Left ventricle myocardium inferior (tissue), 1 donor: ENCODE data around the gene AACS. TPM values are rescaled to one million over a fixed set of nuclear protein-coding genes. Genes with fewer than 3 reads are reported as not detected.
"Not testable (repeated sequence)": the region's sequence is repeated elsewhere in the genome, so short reads cannot be mapped to it uniquely, and the experiment has no call there.

Experiments used
- DNase-seq: peaks from one replicate; pipeline ENCODE4 v3.0.0-alpha.2; 2020
- H3K27ac ChIP-seq: fragments of 200-600 bp; replicated peaks from 2 replicates; pipeline ENCODE4 v1.8.0; 2021
- H3K27me3 ChIP-seq: fragments of 200-600 bp; 2 replicates; pipeline ENCODE4 v1.8.0; 2021; ENCODE audit warnings: low read depth
- H3K36me3 ChIP-seq: fragments of 200-600 bp; 2 replicates; pipeline ENCODE4 v1.8.0; 2021
- H3K4me1 ChIP-seq: fragments of 200-600 bp; 2 replicates; pipeline ENCODE4 v1.8.0; 2021
- H3K4me3 ChIP-seq: fragments of 200-600 bp; 2 replicates; pipeline ENCODE4 v1.8.0; 2021; ENCODE audit warnings: mild to moderate bottlenecking, moderate library complexity
- H3K9me3 ChIP-seq: fragments of 200-600 bp; replicated peaks from 2 replicates; pipeline ENCODE4 v1.8.0; 2021
- intact Hi-C: fragments of 100-400 bp; cut with micrococcal nuclease; formaldehyde crosslinking; loops from one replicate; pipeline ENCODE4 v1.11.0; 2022
- total RNA-seq: library from RNA; stranded (reverse); fragmentation: NEBNext Ultra II Directional; extraction: Animal tissue kit (Norgen Biotek cat#: 25700); gene quantifications from one replicate; pipeline ENCODE4 v1.2.1, GENCODE V29; 2021
- TF ChIP-seq, protein P1 (sequence below): fragments of 200-600 bp; IDR thresholded peaks from 2 replicates; pipeline ENCODE4 v1.8.0; 2021; ENCODE audit warnings: antibody characterized with exemption, mild to moderate bottlenecking, borderline replicate concordance
- donor health status: DM: no; HTN: yes; CAD: no; lungs with severe emphysema.

Gene AACS
- total RNA-seq, 1 donor from 2014 or later = 11.5 TPM

DNA sequence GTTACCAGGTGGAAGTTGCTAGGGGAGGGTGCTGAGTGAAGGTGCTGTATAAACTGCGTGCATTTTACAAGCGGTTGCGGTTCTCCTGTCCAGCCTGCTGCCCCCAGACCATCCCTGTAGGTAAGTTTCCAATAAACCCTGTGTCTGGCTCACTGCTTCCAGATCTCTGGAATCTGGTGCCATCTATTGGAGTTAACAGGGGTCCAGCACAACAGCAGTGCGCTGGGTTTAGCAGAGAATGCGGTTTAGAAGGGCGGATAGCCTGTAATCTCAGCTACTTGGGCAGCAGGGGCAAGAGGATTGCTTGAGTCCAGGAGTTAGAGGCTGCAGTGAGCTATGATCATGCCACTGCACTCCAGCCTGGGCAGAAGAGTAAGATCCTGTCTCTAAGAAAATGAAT lies 4.9 kb downstream of the AACS start:
- Histone ChIP-seq H3K27me3 (no peaks in the 10 kb centered on the region), H3K36me3 (no peaks in the 10 kb centered on the region), H3K27ac (peak overlapping the region; percentile 70), H3K4me1 (peaks cover 39% of the 10 kb centered on the region), H3K4me3 (no peak overlapping the region), H3K9me3 (no peaks in the 10 kb centered on the region)
- DNase-seq = no peak
- TF ChIP-seq, protein P1, sequence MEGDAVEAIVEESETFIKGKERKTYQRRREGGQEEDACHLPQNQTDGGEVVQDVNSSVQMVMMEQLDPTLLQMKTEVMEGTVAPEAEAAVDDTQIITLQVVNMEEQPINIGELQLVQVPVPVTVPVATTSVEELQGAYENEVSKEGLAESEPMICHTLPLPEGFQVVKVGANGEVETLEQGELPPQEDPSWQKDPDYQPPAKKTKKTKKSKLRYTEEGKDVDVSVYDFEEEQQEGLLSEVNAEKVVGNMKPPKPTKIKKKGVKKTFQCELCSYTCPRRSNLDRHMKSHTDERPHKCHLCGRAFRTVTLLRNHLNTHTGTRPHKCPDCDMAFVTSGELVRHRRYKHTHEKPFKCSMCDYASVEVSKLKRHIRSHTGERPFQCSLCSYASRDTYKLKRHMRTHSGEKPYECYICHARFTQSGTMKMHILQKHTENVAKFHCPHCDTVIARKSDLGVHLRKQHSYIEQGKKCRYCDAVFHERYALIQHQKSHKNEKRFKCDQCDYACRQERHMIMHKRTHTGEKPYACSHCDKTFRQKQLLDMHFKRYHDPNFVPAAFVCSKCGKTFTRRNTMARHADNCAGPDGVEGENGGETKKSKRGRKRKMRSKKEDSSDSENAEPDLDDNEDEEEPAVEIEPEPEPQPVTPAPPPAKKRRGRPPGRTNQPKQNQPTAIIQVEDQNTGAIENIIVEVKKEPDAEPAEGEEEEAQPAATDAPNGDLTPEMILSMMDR = no peak
- intact Hi-C loops = no loop called here

DNA sequence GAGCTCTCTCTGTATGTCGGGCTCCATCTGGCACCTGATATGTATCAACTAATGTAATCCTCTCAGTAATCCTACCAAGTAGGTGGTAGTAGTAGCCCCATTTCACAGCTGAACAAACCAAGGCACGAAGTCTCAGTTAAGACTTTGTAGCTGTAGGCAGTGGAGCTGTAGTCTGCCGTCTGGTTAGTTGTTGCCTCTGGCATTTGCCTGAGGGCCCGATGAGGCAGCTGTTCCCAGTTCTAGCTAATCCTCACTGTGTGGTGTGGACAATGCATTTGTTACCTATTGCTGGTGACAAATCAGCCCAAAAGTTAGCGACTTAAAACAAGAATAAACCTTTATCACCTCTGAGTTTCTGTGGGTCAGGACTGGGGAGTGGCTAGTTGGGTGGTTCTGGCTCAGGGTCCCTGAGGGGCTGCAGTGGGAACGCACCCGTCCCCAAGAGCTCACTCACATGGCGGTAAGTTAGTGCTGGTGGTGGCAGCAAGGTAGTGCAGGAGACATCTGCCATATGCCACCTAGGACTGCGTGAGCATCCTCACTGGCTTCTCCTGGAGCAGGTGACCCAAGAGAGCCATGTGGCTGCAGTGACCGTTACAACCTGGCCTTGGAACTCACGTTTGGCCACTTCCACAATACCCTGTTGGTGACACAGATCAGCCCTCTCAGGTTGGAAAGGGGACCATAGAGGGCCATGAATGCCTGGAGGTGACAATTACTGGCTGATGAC lies 5.6 kb downstream of the AACS start:
- intact Hi-C loops = no loop called here

DNA sequence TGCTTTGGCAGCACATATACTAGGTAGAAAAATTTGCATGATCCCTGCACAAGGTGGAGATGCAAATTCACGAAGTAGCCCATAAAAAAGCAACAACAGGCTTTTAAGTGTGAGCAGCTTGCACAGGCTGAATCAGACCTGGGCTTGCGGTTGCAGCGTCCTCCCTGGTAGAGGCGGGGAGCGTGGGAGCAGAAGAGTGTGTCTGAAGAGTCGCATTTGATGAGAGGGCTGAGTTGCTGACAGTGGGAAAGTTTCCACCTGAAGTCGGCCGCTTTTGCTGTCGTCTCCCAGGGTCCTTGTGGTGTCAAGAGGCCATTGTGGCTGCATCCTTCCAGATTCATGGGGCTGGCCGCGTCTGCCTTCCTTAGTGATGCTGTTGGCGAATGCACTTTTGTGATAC lies 6.2 kb downstream of the AACS start:
- no peak for DNase-seq
- Histone ChIP-seq H3K27me3 (no peaks in the 10 kb centered on the region), H3K9me3 (no peaks in the 10 kb centered on the region), H3K4me3 (no peak overlapping the region), H3K27ac (no peak overlapping the region), H3K36me3 (peaks cover 11% of the 10 kb centered on the region), H3K4me1 (peaks cover 28% of the 10 kb centered on the region)
- intact Hi-C loops = no loop called here
- TF ChIP-seq, protein P1 = no peak

More for the DNA sequence above, 5.6 kb downstream of the AACS start:
- TF ChIP-seq, protein P1 = no peak
- Histone ChIP-seq H3K4me3 (no peak overlapping the region), H3K4me1 (peaks cover 32% of the 10 kb centered on the region), H3K36me3 (peaks cover 6% of the 10 kb centered on the region), H3K9me3 (no peaks in the 10 kb centered on the region), H3K27ac (no peak overlapping the region), H3K27me3 (no peaks in the 10 kb centered on the region)
- DNase-seq = no peak

DNA sequence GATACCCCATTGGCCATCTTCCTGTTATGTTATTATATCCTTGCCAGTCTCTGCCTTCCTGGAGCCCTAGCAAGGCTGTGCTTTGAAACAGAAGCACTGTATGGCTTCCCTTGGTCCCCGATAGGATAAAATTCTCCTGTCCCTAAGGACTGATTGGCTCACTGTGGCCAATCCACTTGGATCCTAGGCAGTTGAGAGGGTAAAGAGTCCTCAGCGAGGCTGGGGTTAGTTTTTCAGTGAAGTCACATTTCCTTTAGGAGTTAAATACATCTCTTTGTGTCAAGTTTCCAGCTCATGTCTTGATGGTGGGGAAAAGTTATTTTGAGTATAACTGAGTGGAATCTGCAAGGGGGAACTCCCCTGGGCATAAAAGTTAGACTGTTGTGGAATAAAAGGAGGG lies 7.3 kb downstream of the AACS start:
- no peak overlapping the region for H3K4me3 ChIP-seq
- H3K36me3 ChIP-seq = peaks cover 22% of the 10 kb centered on the region
- DNase-seq = no peak
- TF ChIP-seq, protein P1 = no peak
- intact Hi-C loops = no loop called here
- peaks cover 20% of the 10 kb centered on the region for H3K4me1 ChIP-seq
- H3K27ac ChIP-seq = no peak overlapping the region
- H3K9me3 ChIP-seq = no peaks in the 10 kb centered on the region
- H3K27me3 ChIP-seq = no peaks in the 10 kb centered on the region

DNA sequence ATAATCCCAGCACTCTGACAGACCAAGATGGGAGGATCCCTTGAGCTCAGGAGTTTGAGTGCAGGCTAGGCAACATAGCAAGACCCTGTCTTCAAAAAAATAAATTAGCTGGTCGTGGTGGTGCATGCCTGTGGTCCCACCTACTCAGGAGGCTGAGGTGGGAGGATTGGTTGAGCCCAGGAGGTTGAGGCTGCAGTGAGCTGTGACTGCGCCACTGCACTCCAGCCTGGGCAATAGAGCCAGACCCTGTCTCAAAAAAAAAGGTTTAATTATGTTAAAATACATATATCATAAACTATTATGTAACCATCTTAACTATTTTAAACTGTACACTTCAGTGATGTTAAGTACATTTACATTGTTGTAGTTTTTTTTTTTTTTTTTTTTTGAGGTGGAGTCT lies 9.1 kb downstream of the AACS start:
- H3K9me3 ChIP-seq, H3K4me3 ChIP-seq, H3K27me3 ChIP-seq, H3K27ac ChIP-seq, DNase-seq, H3K4me1 ChIP-seq, intact Hi-C loops: not testable (repeated sequence)
- peaks cover 30% of the 10 kb centered on the region for H3K36me3 ChIP-seq

DNA sequence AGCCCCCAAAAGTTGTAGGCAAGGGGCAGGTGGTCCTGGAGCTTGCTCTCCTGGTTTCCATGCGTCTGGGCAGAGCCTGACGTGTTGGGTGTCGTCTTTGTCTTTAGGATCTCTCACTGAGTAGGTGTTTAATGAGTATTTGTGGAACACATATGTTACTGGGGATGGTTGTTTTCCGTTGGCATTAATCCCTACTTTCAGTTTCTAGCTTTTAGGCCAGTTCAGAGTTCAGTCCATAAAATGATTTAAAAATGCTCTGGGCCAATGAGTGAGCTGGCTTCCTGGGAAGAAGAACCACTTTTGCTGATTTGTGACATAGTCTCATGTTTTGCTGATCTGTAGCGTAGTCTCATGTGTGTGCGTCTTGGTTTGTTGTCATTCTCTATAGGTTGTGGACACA lies 10.9 kb downstream of the AACS start:
- Histone ChIP-seq H3K36me3 (peaks cover 30% of the 10 kb centered on the region), H3K27ac (no peak overlapping the region), H3K27me3 (no peaks in the 10 kb centered on the region), H3K9me3 (no peaks in the 10 kb centered on the region), H3K4me3 (no peak overlapping the region), H3K4me1 (no peaks in the 10 kb centered on the region)
- TF ChIP-seq, protein P1 = no peak
- DNase-seq = no peak
- intact Hi-C loops = no loop called here
